GM21528 (cell line): ENCODE results near the gene FBXO28.
"Not testable (repeated sequence)": the region's sequence is repeated elsewhere in the genome, so short reads cannot be mapped to it uniquely, and the experiment has no call there.

Source experiments
- ATAC-seq: cut with Tn5 transposase; IDR thresholded peaks from one replicate; pipeline ENCODE4 v1.9.1; 2021; ENCODE audit warnings: mild to moderate bottlenecking, moderate library complexity; ENCODE audit not compliant: unreplicated experiment, low FRiP score

Gene FBXO28, protein sequence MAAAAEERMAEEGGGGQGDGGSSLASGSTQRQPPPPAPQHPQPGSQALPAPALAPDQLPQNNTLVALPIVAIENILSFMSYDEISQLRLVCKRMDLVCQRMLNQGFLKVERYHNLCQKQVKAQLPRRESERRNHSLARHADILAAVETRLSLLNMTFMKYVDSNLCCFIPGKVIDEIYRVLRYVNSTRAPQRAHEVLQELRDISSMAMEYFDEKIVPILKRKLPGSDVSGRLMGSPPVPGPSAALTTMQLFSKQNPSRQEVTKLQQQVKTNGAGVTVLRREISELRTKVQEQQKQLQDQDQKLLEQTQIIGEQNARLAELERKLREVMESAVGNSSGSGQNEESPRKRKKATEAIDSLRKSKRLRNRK

GRCh38 chr1:224113918-224114786 is at the start of gene FBXO28:
FBXO28 (plus strand) TSS chr1:224114111; CDS start chr1:224114130, 19 bp downstream.
- ATAC-seq, result peak; percentile 97

GRCh38 chr1:224064150-224064549 is 49.8 kb upstream of the FBXO28 start:
- ATAC-seq, result no peak

DNA sequence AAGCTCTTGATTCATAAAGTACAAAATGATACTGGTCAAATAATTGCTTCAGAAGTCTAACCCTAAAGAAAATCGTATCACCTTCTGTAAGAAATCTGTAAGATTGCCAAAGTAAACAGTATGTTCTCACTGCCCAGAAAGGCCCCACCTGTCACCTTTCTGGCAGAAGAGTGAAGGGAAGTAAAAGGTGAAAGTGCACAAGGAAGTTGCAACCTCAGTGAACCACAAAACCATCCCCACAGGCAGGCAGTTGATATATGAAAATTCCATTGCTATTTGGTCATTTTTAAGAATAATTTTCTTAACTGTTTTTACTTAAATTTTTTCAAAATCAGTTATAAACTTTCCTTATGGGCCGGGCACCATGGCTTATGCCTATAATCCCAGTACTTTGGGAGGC is 48.5 kb upstream of the FBXO28 start:
- no peak for ATAC-seq

DNA sequence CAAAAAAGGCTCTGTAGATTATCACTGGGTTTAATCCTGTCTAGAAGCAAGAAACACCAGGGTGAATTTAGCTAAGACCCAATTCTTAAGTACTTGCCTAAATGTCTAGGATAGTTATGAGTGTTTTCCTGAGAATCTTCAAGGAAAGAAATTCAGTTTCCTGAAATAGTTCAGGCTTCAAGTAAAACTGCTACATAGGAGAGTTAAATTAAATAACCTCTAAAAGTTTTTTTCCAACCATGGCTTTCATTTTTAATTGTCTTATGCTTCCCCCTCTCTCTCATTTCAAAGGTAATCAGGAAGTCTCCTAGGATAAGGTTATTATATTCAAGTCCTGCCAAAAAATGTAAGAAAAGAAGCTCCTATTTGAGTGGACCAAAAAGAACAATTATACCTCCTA is 46.7 kb upstream of the FBXO28 start:
- ATAC-seq, result no peak

- no peak for ATAC-seq
Measured at GRCh38 chr1:224067621-224068457, 46.1 kb upstream of the FBXO28 start.

- no peak for ATAC-seq
Measured at GRCh38 chr1:224068458-224069072, 45.3 kb upstream of the FBXO28 start.

- ATAC-seq, result no peak
Measured at GRCh38 chr1:224069138-224069537, 44.8 kb upstream of the FBXO28 start.

- ATAC-seq, result no peak
Measured at GRCh38 chr1:224070521-224070920, 43.4 kb upstream of the FBXO28 start.

- no peak for ATAC-seq
Measured at GRCh38 chr1:224076407-224076806, 37.5 kb upstream of the FBXO28 start.

DNA sequence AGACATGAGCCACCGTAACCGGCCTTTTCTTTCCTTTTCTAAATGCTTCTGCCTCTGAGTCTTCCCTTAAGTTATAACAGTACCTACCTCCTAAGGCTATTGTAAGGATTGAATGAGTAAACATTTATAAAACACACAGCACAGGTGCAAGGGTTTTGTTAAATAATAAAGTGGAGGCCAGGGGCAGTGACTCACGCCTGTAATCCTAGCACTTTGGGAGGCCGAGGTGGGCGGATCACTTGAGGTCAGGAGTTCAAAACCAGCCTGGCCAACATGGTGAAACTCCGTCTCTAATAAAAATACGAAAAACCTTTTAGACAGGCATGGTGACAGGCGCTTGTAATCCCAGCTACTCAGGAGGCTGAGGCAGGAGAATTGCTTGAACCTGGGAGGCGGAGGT is 34.3 kb upstream of the FBXO28 start:
- not testable (repeated sequence) for ATAC-seq

GRCh38 chr1:224080115-224080774 is 33.7 kb upstream of the FBXO28 start:
- ATAC-seq, result no peak

GRCh38 chr1:224081604-224082003 is 32.3 kb upstream of the FBXO28 start:
- ATAC-seq, result no peak

GRCh38 chr1:224082146-224082545 is 31.8 kb upstream of the FBXO28 start:
- no peak for ATAC-seq

DNA sequence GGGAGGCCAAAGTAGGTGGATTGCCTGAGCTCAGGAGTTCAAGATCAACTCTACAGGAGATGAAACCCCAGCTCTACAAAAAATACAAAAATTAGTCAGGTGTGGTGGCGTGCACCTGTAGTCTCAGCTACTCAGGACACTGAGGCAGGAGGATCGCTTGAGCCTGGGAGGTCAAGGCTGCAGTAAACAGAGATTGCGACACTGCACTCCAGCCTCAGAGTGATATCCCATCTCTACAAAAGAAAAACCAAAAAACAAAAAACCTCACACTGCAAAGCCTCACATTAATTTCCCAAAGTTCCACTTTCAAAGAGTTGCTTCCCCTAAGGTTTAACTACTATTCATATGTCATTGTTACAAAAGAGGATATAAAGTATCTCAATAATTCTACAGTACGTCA is 29.0 kb upstream of the FBXO28 start:
- no peak for ATAC-seq

- ATAC-seq, result no peak
Measured at GRCh38 chr1:224085421-224086108, 28.3 kb upstream of the FBXO28 start.

- ATAC-seq, result no peak
Measured at GRCh38 chr1:224087286-224087794, 26.6 kb upstream of the FBXO28 start.

GRCh38 chr1:224089583-224089982 is 24.3 kb upstream of the FBXO28 start:
- no peak for ATAC-seq

GRCh38 chr1:224090116-224090515 is 23.8 kb upstream of the FBXO28 start:
- no peak for ATAC-seq

- no peak for ATAC-seq
Measured at GRCh38 chr1:224092111-224092510, 21.8 kb upstream of the FBXO28 start.
